Mucosa of stomach (tissue), 1 donor: ENCODE data around the gene TBX21.

ENCODE experiments used
- H3K27me3 ChIP-seq: one replicate; pipeline ENCODE4 v1.7.0; 2013; ENCODE audit warnings: mild to moderate bottlenecking, low read length; ENCODE audit not compliant: control insufficient read depth, insufficient read depth
- H3K36me3 ChIP-seq: one replicate; pipeline ENCODE4 v1.7.0; 2013; ENCODE audit warnings: low read length; ENCODE audit not compliant: control insufficient read depth, insufficient read depth
- H3K4me1 ChIP-seq: one replicate; pipeline ENCODE4 v1.7.0; 2013; ENCODE audit warnings: mild to moderate bottlenecking, low read length; ENCODE audit not compliant: control insufficient read depth, insufficient read depth
- H3K4me3 ChIP-seq: one replicate; pipeline ENCODE4 v1.7.0; 2013; ENCODE audit warnings: low read length
- H3K9ac ChIP-seq: one replicate; pipeline ENCODE4 v1.7.0; 2013; ENCODE audit warnings: mild to moderate bottlenecking, low read length, moderate library complexity
- H3K9me3 ChIP-seq: one replicate; pipeline ENCODE4 v1.7.0; 2013; ENCODE audit warnings: mild to moderate bottlenecking, low read length, moderate library complexity; ENCODE audit not compliant: control insufficient read depth
- donor health status: Pancreatic carcinoma.

The TBX21 gene

GRCh38 chr17:47774987-47775580 lies 42.0 kb downstream of the TBX21 start:
- peaks cover 29% of the 10 kb centered on the region for H3K27me3 ChIP-seq
- no peaks in the 10 kb centered on the region for H3K4me1 ChIP-seq
- H3K9ac ChIP-seq, result no peak overlapping the region
- H3K36me3 ChIP-seq, result no peaks in the 10 kb centered on the region
- H3K9me3 ChIP-seq, result no peaks in the 10 kb centered on the region
- H3K4me3 ChIP-seq, result no peak overlapping the region

DNA sequence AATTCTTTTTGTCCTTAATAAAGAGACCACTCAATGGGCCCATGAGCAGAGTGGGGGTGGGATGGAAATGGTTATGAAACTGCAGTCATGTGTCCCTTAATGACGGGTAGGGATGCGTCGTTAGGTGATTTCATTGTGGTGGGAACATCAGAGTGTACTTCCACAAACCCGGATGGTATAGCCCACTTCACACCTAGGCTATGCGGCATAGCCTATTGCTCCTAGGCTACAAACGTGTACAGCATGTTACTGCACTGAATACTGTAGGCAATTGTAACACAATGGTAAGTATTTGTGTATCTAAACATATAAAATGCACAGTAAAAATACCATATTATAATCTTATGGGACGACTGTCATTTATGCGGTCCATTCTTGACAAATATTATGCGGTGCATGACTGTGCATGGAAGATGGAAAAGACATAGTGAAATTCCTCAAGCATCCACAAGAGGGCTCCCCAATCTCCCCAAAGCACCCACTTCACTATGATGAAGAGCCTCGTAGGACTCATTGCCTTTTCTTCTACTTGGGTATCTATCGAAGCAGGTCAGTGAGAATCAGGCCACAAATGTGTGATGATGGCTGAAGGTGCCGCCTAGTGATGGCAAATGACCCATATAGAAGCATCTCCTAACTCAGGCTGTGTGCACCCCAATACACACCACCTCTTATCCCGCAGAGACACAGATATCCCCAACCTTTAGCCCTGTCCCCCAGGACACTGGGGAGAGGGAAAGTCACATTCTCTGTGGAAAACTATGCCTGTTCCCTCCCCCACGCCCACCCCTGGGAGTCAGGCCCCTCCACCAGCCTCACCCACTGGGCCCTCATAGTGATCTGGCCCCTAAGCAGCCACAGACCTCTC lies 43.5 kb downstream of the TBX21 start:
- Histone ChIP-seq H3K9me3 (no peaks in the 10 kb centered on the region), H3K9ac (no peak overlapping the region), H3K4me3 (no peak overlapping the region), H3K4me1 (no peaks in the 10 kb centered on the region), H3K27me3 (peaks cover 33% of the 10 kb centered on the region), H3K36me3 (no peaks in the 10 kb centered on the region)

- Histone ChIP-seq H3K9ac (no peak overlapping the region), H3K36me3 (no peaks in the 10 kb centered on the region), H3K9me3 (no peaks in the 10 kb centered on the region), H3K4me3 (no peak overlapping the region), H3K4me1 (no peaks in the 10 kb centered on the region), H3K27me3 (peaks cover 33% of the 10 kb centered on the region)
Observed at GRCh38 chr17:47778184-47778635, 45.2 kb downstream of the TBX21 start.

DNA sequence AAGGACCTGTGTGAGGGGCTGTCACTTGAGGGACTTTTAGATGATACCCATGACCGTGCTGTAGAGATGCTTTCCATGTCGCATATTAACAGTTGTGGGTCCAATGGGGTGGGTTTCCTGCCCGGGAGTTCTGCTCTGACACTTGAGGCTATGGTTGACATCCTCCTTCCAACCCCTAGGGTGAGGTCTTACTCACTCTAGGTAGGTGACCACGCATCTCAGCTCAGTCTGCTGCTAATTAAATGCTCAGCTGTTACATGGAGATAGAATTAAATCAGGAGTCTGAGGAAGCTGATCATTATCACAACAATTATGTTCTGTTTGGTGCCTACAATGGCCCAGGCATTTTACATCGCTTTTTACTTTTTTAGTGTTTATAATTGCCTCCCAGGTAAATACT lies 48.4 kb downstream of the TBX21 start:
- no peak overlapping the region for H3K4me3 ChIP-seq
- H3K9me3 ChIP-seq, result no peaks in the 10 kb centered on the region
- H3K4me1 ChIP-seq, result no peaks in the 10 kb centered on the region
- H3K36me3 ChIP-seq, result no peaks in the 10 kb centered on the region
- no peak overlapping the region for H3K9ac ChIP-seq
- peaks cover 23% of the 10 kb centered on the region for H3K27me3 ChIP-seq

DNA sequence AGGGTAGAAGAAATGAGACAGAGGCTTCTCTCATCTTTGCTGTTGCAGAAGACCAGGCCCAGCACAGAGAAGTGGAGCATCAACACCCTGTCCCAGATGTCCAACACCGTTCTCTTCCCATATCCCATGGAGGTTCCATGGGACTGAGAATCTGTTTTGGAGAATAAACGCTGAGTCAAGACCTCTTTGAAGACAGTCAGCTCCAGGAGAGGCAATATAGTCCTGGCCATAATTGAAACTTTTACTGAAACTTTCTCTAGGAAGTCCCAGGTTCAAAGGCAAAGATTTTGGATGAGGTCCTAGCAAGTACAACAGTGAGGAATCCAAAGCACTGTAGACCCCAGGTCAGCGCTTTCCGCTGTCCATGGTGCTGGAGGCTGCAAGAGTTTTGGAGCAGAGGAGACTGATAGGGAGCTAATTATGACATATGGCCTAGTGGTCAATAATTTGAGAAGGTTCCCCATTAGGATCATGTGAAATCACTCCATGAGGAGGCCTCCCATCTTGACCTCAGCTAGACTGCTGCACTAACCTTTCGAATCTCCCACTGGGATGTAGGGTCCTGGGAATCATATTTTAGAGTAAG lies 52.6 kb downstream of the TBX21 start:
- Histone ChIP-seq H3K4me3 (no peak overlapping the region), H3K27me3 (peaks cover 21% of the 10 kb centered on the region), H3K9me3 (no peaks in the 10 kb centered on the region), H3K9ac (no peak overlapping the region), H3K4me1 (no peaks in the 10 kb centered on the region), H3K36me3 (no peaks in the 10 kb centered on the region)

DNA sequence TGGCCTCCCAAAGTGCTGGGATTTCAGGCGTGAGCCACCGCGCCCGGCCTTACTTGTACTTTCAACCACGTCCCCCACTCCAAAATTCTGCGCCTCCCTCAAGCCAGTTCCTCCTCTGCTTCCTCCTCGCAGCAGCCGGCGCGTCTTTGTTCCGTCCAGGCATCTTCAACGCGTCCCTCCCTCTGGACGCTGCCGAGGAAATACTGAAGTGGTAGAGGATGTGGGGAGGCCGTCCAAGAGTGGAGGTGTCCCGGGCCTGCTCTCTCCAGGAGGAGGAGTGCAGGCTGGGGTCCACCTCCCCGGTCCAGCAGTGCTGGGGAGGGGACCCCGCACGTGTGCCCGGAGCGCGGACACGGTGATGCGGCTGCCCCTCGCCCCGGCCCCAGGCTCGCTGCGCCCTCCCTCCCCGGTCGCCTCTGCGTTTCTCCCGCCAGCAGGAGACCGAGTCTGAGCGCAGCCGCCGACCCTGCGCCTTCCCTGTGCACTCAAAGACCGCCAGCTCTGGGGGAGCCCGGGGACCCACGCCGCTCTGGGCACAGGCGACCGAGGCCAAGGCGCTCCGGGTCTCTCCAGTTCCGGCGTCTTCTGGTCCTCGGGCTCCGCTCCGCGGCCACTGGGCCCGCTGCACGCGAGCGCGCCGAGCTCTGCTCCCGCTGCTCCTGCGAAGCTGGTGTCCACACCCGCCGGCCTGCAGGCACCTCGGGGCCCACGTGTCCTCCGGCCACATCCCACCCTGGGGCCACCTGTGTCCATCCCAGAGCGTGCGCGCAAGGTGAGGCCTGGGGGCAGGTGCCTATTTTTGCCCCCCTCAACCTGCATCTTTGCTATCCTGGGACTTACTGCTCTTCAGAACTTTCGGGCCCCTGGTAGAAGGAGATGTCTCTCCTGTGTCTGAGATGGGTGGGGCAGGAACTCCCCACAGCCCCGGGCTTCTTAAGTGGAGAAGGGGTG lies 56.9 kb downstream of the TBX21 start:
- H3K27me3 ChIP-seq, result peaks cover 48% of the 10 kb centered on the region
- H3K4me3 ChIP-seq, result no peak overlapping the region
- H3K36me3 ChIP-seq, result no peaks in the 10 kb centered on the region
- H3K9ac ChIP-seq, result no peak overlapping the region
- no peaks in the 10 kb centered on the region for H3K4me1 ChIP-seq
- no peaks in the 10 kb centered on the region for H3K9me3 ChIP-seq

GRCh38 chr17:47791025-47791424 lies 58.0 kb downstream of the TBX21 start:
- Histone ChIP-seq H3K4me3 (no peak overlapping the region), H3K4me1 (no peaks in the 10 kb centered on the region), H3K9me3 (no peaks in the 10 kb centered on the region), H3K9ac (no peak overlapping the region), H3K27me3 (peaks cover 48% of the 10 kb centered on the region), H3K36me3 (no peaks in the 10 kb centered on the region)

- no peaks in the 10 kb centered on the region for H3K36me3 ChIP-seq
- no peaks in the 10 kb centered on the region for H3K4me1 ChIP-seq
- H3K4me3 ChIP-seq, result no peak overlapping the region
- no peaks in the 10 kb centered on the region for H3K9me3 ChIP-seq
- H3K9ac ChIP-seq, result no peak overlapping the region
- H3K27me3 ChIP-seq, result peaks cover 48% of the 10 kb centered on the region
Observed at GRCh38 chr17:47792457-47792856, 59.4 kb downstream of the TBX21 start.

DNA sequence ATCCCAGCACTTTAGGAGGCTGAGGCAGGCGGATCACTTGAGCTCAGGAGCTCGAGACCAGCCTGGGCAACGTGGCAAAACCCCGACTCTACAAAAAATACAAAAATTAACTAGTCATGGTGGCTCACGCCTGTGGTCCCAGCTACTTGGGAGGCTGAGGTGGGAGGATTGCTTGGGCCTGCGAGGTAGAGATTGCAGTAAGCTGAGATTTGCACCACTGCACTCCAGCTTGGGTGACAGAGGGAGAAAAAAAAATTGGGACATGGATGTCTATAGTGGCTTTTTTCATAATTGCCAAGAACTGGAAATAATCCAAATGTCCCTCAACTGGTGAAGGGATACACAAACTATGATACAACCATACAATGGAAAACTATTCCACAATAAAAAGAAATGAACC lies 59.9 kb downstream of the TBX21 start:
- Histone ChIP-seq H3K4me3 (no peak overlapping the region), H3K4me1 (no peaks in the 10 kb centered on the region), H3K36me3 (no peaks in the 10 kb centered on the region), H3K9me3 (no peaks in the 10 kb centered on the region), H3K9ac (no peak overlapping the region), H3K27me3 (peaks cover 48% of the 10 kb centered on the region)
